ENCODE results near the gene BCAR3.
"Not testable (repeated sequence)": the region's sequence is repeated elsewhere in the genome, so short reads cannot be mapped to it uniquely, and the experiment has no call there.

BCAR3 gene

GRCh38 chr1:93681989-93682412 is 364 bp upstream of the BCAR3 start:
- Histone ChIP-seq H3K36me3 (ENCODE audit: control insufficient read depth in 1 of 2, insufficient read depth in 2 of 2, low read length in 2 of 2) (no peaks in the 10 kb centered on the region), H3K27ac (ENCODE audit: low read length) (peak overlapping the region; percentile 70), H3K4me3 (ENCODE audit: low read depth in 1 of 2, low read length in 2 of 2) (peak overlapping the region; percentile 77 to 81), H3K4me1 (ENCODE audit: control insufficient read depth in 1 of 2, insufficient read depth in 2 of 2, low read length in 2 of 2) (peaks cover 3 to 9% of the 10 kb centered on the region in 2 donors), H3K27me3 (ENCODE audit: low read depth, low read length) (no peaks in the 10 kb centered on the region), H3K9me3 (ENCODE audit: control insufficient read depth in 1 of 2, low read length in 2 of 2) (no peaks in the 10 kb centered on the region)

DNA sequence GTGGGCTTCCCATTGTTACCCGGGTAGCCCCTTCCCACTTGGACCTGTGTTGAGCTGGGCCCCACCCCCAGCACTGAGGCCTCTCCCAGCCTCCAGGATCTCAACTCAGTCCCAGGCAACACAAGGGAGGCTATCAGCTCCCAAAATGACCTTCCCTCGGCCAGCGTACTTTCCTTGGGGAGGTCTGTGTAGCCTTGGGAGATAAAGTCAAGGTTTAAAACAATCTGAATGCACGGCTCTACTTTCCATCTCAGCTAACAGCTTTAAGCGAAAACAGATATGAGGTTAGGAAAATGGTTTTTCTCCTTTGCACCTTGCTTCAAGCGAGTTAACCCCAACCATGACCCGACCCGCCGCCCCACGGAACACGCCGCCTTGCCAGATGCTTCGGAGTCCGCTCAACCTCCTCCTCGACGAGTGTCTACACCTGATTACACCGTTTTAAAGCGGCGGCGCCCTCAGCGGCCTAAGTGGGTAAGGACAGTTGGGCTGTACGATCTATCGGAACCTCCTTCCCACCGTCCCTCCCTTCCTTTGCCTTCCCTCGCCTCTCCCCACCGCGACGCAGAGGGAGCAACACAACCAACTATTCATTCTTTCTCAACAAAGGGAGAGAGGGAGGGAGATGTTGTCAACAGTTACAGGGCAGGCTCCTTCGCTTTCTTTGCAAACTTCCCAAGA is 1.1 kb downstream of the BCAR3 start:
- no peaks in the 10 kb centered on the region for H3K9me3 ChIP-seq (ENCODE audit: control insufficient read depth in 1 of 2, low read length in 2 of 2)
- peak overlapping the region; percentile 55 to 77 for H3K4me3 ChIP-seq (ENCODE audit: low read depth in 1 of 2, low read length in 2 of 2)
- no peaks in the 10 kb centered on the region for H3K27me3 ChIP-seq (ENCODE audit: low read depth, low read length)
- H3K4me1 ChIP-seq (ENCODE audit: control insufficient read depth in 1 of 2, insufficient read depth in 2 of 2, low read length in 2 of 2) = peaks cover 3 to 10% of the 10 kb centered on the region in 2 donors
- peak overlapping the region; percentile 42 for H3K27ac ChIP-seq (ENCODE audit: low read length)
- H3K36me3 ChIP-seq (ENCODE audit: control insufficient read depth in 1 of 2, insufficient read depth in 2 of 2, low read length in 2 of 2) = no peaks in the 10 kb centered on the region

- no peaks in the 10 kb centered on the region for H3K9me3 ChIP-seq (ENCODE audit: control insufficient read depth in 1 of 2, low read length in 2 of 2)
- peak overlapping the region; percentile 55 to 77 for H3K4me3 ChIP-seq (ENCODE audit: low read depth in 1 of 2, low read length in 2 of 2)
- H3K4me1 ChIP-seq (ENCODE audit: control insufficient read depth in 1 of 2, insufficient read depth in 2 of 2, low read length in 2 of 2) = peaks cover 5 to 16% of the 10 kb centered on the region in 2 donors
- peak overlapping the region; percentile 42 for H3K27ac ChIP-seq (ENCODE audit: low read length)
- H3K27me3 ChIP-seq (ENCODE audit: low read depth, low read length) = no peaks in the 10 kb centered on the region
- no peaks in the 10 kb centered on the region for H3K36me3 ChIP-seq (ENCODE audit: control insufficient read depth in 1 of 2, insufficient read depth in 2 of 2, low read length in 2 of 2)
Observed at GRCh38 chr1:93680076-93680419, 1.6 kb downstream of the BCAR3 start.

- Histone ChIP-seq H3K27me3 (ENCODE audit: low read depth, low read length) (no peaks in the 10 kb centered on the region), H3K36me3 (ENCODE audit: control insufficient read depth in 1 of 2, insufficient read depth in 2 of 2, low read length in 2 of 2) (no peaks in the 10 kb centered on the region), H3K4me1 (ENCODE audit: control insufficient read depth in 1 of 2, insufficient read depth in 2 of 2, low read length in 2 of 2) (peaks cover 6 to 21% of the 10 kb centered on the region in 2 donors), H3K4me3 (ENCODE audit: low read depth in 1 of 2, low read length in 2 of 2) (no peak overlapping the region), H3K9me3 (ENCODE audit: control insufficient read depth in 1 of 2, low read length in 2 of 2) (no peaks in the 10 kb centered on the region), H3K27ac (ENCODE audit: low read length) (no peak overlapping the region)
Observed at GRCh38 chr1:93679546-93679945, 2.1 kb downstream of the BCAR3 start.

- no peak overlapping the region for H3K4me3 ChIP-seq (ENCODE audit: low read depth in 1 of 2, low read length in 2 of 2)
- H3K27ac ChIP-seq (ENCODE audit: low read length) = no peak overlapping the region
- H3K9me3 ChIP-seq (ENCODE audit: control insufficient read depth in 1 of 2, low read length in 2 of 2) = no peaks in the 10 kb centered on the region
- peaks cover 6 to 22% of the 10 kb centered on the region in 2 donors for H3K4me1 ChIP-seq (ENCODE audit: control insufficient read depth in 1 of 2, insufficient read depth in 2 of 2, low read length in 2 of 2)
- no peaks in the 10 kb centered on the region for H3K27me3 ChIP-seq (ENCODE audit: low read depth, low read length)
- no peaks in the 10 kb centered on the region for H3K36me3 ChIP-seq (ENCODE audit: control insufficient read depth in 1 of 2, insufficient read depth in 2 of 2, low read length in 2 of 2)
Observed at GRCh38 chr1:93678946-93679480, 2.6 kb downstream of the BCAR3 start.

GRCh38 chr1:93678491-93678890 is 3.1 kb downstream of the BCAR3 start:
- peaks cover 6 to 27% of the 10 kb centered on the region in 2 donors for H3K4me1 ChIP-seq (ENCODE audit: control insufficient read depth in 1 of 2, insufficient read depth in 2 of 2, low read length in 2 of 2)
- no peak overlapping the region for H3K27ac ChIP-seq (ENCODE audit: low read length)
- no peaks in the 10 kb centered on the region for H3K27me3 ChIP-seq (ENCODE audit: low read depth, low read length)
- peaks cover 0 to 2% of the 10 kb centered on the region in 2 donors for H3K36me3 ChIP-seq (ENCODE audit: control insufficient read depth in 1 of 2, insufficient read depth in 2 of 2, low read length in 2 of 2)
- no peaks in the 10 kb centered on the region for H3K9me3 ChIP-seq (ENCODE audit: control insufficient read depth in 1 of 2, low read length in 2 of 2)
- no peak overlapping the region for H3K4me3 ChIP-seq (ENCODE audit: low read depth in 1 of 2, low read length in 2 of 2)

GRCh38 chr1:93677729-93678128 is 3.9 kb downstream of the BCAR3 start:
- Histone ChIP-seq H3K27me3 (ENCODE audit: low read depth, low read length) (no peaks in the 10 kb centered on the region), H3K27ac (ENCODE audit: low read length) (no peak overlapping the region), H3K36me3 (ENCODE audit: control insufficient read depth in 1 of 2, insufficient read depth in 2 of 2, low read length in 2 of 2) (peaks cover 0 to 3% of the 10 kb centered on the region in 2 donors), H3K9me3 (ENCODE audit: control insufficient read depth in 1 of 2, low read length in 2 of 2) (no peaks in the 10 kb centered on the region), H3K4me1 (ENCODE audit: control insufficient read depth in 1 of 2, insufficient read depth in 2 of 2, low read length in 2 of 2) (peaks cover 12 to 30% of the 10 kb centered on the region in 2 donors), H3K4me3 (ENCODE audit: low read depth in 1 of 2, low read length in 2 of 2) (no peak overlapping the region)

- peaks cover 0 to 3% of the 10 kb centered on the region in 2 donors for H3K36me3 ChIP-seq (ENCODE audit: control insufficient read depth in 1 of 2, insufficient read depth in 2 of 2, low read length in 2 of 2)
- no peak overlapping the region for H3K27ac ChIP-seq (ENCODE audit: low read length)
- H3K9me3 ChIP-seq (ENCODE audit: control insufficient read depth in 1 of 2, low read length in 2 of 2) = no peaks in the 10 kb centered on the region
- no peaks in the 10 kb centered on the region for H3K27me3 ChIP-seq (ENCODE audit: low read depth, low read length)
- H3K4me1 ChIP-seq (ENCODE audit: control insufficient read depth in 1 of 2, insufficient read depth in 2 of 2, low read length in 2 of 2) = peaks cover 18 to 42% of the 10 kb centered on the region in 2 donors
- no peak overlapping the region for H3K4me3 ChIP-seq (ENCODE audit: low read depth in 1 of 2, low read length in 2 of 2)
Observed at GRCh38 chr1:93676427-93676826, 5.2 kb downstream of the BCAR3 start.

DNA sequence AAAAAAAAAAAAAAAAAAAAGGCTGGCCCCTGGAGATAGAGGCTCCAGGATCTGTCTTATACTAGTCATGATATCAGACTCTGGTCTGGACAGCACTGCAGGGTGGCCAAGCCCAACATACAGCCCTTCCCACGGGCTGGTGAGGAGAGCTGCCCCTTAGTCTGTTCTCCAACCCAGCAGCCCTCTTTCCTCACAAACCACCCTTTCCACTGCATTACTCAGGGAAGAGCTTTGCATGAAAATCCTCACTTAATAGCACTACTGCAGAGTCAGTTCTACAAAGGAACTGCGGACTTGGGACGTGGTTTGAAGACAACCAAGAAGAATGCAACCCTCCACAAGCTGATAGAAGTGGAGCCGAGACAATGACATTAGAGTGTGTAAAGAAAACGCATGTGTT is 5.7 kb downstream of the BCAR3 start:
- Histone ChIP-seq H3K9me3 (ENCODE audit: control insufficient read depth in 1 of 2, low read length in 2 of 2) (no peaks in the 10 kb centered on the region), H3K4me3 (ENCODE audit: low read depth in 1 of 2, low read length in 2 of 2) (no peak overlapping the region), H3K27me3 (ENCODE audit: low read depth, low read length) (no peaks in the 10 kb centered on the region), H3K4me1 (ENCODE audit: control insufficient read depth in 1 of 2, insufficient read depth in 2 of 2, low read length in 2 of 2) (peaks cover 18 to 42% of the 10 kb centered on the region in 2 donors), H3K27ac (ENCODE audit: low read length) (no peak overlapping the region), H3K36me3 (ENCODE audit: control insufficient read depth in 1 of 2, insufficient read depth in 2 of 2, low read length in 2 of 2) (peaks cover 0 to 3% of the 10 kb centered on the region in 2 donors)

- H3K4me3 ChIP-seq (ENCODE audit: low read depth in 1 of 2, low read length in 2 of 2) = no peak overlapping the region
- H3K36me3 ChIP-seq (ENCODE audit: control insufficient read depth in 1 of 2, insufficient read depth in 2 of 2, low read length in 2 of 2) = peaks cover 0 to 3% of the 10 kb centered on the region in 2 donors
- peaks cover 18 to 41% of the 10 kb centered on the region in 2 donors for H3K4me1 ChIP-seq (ENCODE audit: control insufficient read depth in 1 of 2, insufficient read depth in 2 of 2, low read length in 2 of 2)
- H3K27me3 ChIP-seq (ENCODE audit: low read depth, low read length) = no peaks in the 10 kb centered on the region
- no peaks in the 10 kb centered on the region for H3K9me3 ChIP-seq (ENCODE audit: control insufficient read depth in 1 of 2, low read length in 2 of 2)
- H3K27ac ChIP-seq (ENCODE audit: low read length) = no peak overlapping the region
Observed at GRCh38 chr1:93675271-93675670, 6.4 kb downstream of the BCAR3 start.

DNA sequence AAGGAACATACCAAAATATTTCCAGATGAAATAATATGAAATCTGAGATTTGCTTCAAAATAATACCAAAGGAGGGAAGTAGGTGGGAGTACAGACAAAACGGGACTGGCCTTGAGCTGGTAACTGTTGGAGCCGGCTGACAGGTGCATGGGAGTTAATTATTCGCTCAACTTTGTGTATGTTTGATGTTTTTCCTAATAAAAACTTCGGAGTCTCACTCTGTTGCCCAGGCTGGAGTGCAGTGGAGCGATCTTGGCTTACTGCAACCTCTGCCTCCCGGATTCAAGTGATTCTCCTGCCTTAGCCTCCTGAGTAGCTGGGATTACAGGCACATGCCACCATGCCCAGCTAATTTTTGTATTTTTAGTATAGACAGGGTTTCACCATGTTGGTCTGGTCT is 7.6 kb downstream of the BCAR3 start:
- H3K36me3 ChIP-seq (ENCODE audit: control insufficient read depth in 1 of 2, insufficient read depth in 2 of 2, low read length in 2 of 2); H3K4me3 ChIP-seq (ENCODE audit: low read depth in 1 of 2, low read length in 2 of 2); H3K27me3 ChIP-seq (ENCODE audit: low read depth, low read length); H3K9me3 ChIP-seq (ENCODE audit: control insufficient read depth in 1 of 2, low read length in 2 of 2); H3K27ac ChIP-seq (ENCODE audit: low read length): not testable (repeated sequence)
- H3K4me1 ChIP-seq (ENCODE audit: control insufficient read depth in 1 of 2, insufficient read depth in 2 of 2, low read length in 2 of 2) = peaks cover 15 to 45% of the 10 kb centered on the region in 2 donors

Data from muscle layer of duodenum (tissue), 2 donors.